HepG2 (cell line): ENCODE results near the gene LGALS3. TPM values are rescaled to one million over a fixed set of nuclear protein-coding genes. Genes with fewer than 3 reads are reported as not detected.
A peak's percentile ranks its signal among the peaks of the same experiment; 100 is the strongest.

ENCODE experiments used
- CHD2 ChIP-seq: IDR thresholded peaks from 2 replicates; pipeline ENCODE4 v1.6.1; 2011; ENCODE audit warnings: low read depth, low read length, improper control_type of control experiment
- ESRRA ChIP-seq: sonication (generic); formaldehyde crosslinking; IDR thresholded peaks from 2 replicates; pipeline ENCODE4 v1.5.1; 2020; ENCODE audit warnings: mild to moderate bottlenecking, low read depth, missing genetic modification reagents
- FOXM1 ChIP-seq: sonication (generic); formaldehyde crosslinking; IDR thresholded peaks from 2 replicates; pipeline ENCODE4 v1.5.0; 2020; ENCODE audit warnings: missing genetic modification reagents
- KLF11 ChIP-seq: IDR thresholded peaks from 2 replicates; pipeline ENCODE4 v1.6.1; 2016; ENCODE audit warnings: missing compliant biosample characterization
- KLF9 ChIP-seq: IDR thresholded peaks from 2 replicates; pipeline ENCODE4 v1.6.1; 2016; ENCODE audit warnings: low read depth
- NFKBIZ ChIP-seq: IDR thresholded peaks from 2 replicates; pipeline ENCODE4 v1.6.1; 2018; ENCODE audit warnings: missing genetic modification reagents, missing compliant biosample characterization
- NPAS2 ChIP-seq: sonication (generic); formaldehyde crosslinking; IDR thresholded peaks from 2 replicates; pipeline ENCODE4 v1.8.0; 2022; ENCODE audit warnings: mild to moderate bottlenecking, missing genetic modification reagents, borderline replicate concordance
- PHB2 ChIP-seq: fragments of 450-650 bp; IDR thresholded peaks from 2 replicates; pipeline ENCODE4 v1.6.1; 2018; ENCODE audit not compliant: partially characterized antibody
- RARG ChIP-seq: sonication (generic); formaldehyde crosslinking; IDR thresholded peaks from 2 replicates; pipeline ENCODE4 v1.4.0; 2020; ENCODE audit warnings: low read depth, mild to moderate bottlenecking, missing genetic modification reagents
- RFX5 ChIP-seq: IDR thresholded peaks from 2 replicates; pipeline ENCODE4 v1.6.1; 2011; ENCODE audit warnings: low read depth, low read length, improper control_type of control experiment
- SIN3A ChIP-seq: IDR thresholded peaks from 2 replicates; pipeline ENCODE4 v1.6.1; 2011; ENCODE audit warnings: low read depth, mild to moderate bottlenecking, control low read depth, low read length, borderline replicate concordance
- SSRP1 ChIP-seq: IDR thresholded peaks from 2 replicates; pipeline ENCODE4 v1.6.1; 2016; ENCODE audit warnings: control low read depth
- ZC3H4 ChIP-seq: sonication (generic); formaldehyde crosslinking; IDR thresholded peaks from 2 replicates; pipeline ENCODE4 v1.4.0; 2020; ENCODE audit warnings: missing genetic modification reagents, borderline replicate concordance
- ZKSCAN8 ChIP-seq: IDR thresholded peaks from 2 replicates; pipeline ENCODE4 v1.6.1; 2016; ENCODE audit warnings: borderline replicate concordance, missing genetic modification reagents, missing compliant biosample characterization
- ZNF383 ChIP-seq: sonication (generic); formaldehyde crosslinking; IDR thresholded peaks from 2 replicates; pipeline ENCODE4 v1.4.0; 2020; ENCODE audit warnings: missing genetic modification reagents, mild to moderate bottlenecking, borderline replicate concordance
- ZNF432 ChIP-seq: sonication (generic); formaldehyde crosslinking; IDR thresholded peaks from 2 replicates; pipeline ENCODE4 v1.5.0; 2020; ENCODE audit warnings: missing genetic modification reagents, mild to moderate bottlenecking, borderline replicate concordance
- ZNF577 ChIP-seq: sonication (generic); formaldehyde crosslinking; IDR thresholded peaks from 2 replicates; pipeline ENCODE4 v1.4.0; 2020; ENCODE audit warnings: mild to moderate bottlenecking, low read depth, missing genetic modification reagents, borderline replicate concordance
- ZNF670 ChIP-seq: sonication (generic); formaldehyde crosslinking; IDR thresholded peaks from 2 replicates; pipeline ENCODE4 v1.8.0; 2022; ENCODE audit warnings: mild to moderate bottlenecking, missing genetic modification reagents, borderline replicate concordance
- ZNF672 ChIP-seq: sonication (generic); formaldehyde crosslinking; IDR thresholded peaks from 2 replicates; pipeline ENCODE4 v1.8.1; 2022; ENCODE audit warnings: missing genetic modification reagents
- ZNF704 ChIP-seq: sonication (generic); formaldehyde crosslinking; IDR thresholded peaks from 2 replicates; pipeline ENCODE4 v1.8.1; 2023; ENCODE audit warnings: mild to moderate bottlenecking, inconsistent platforms, moderate library complexity, missing genetic modification reagents, borderline replicate concordance
- ZUFSP ChIP-seq: sonication (generic); formaldehyde crosslinking; IDR thresholded peaks from 2 replicates; pipeline ENCODE4 v1.9.0; 2021; ENCODE audit warnings: missing genetic modification reagents, mild to moderate bottlenecking, borderline replicate concordance
- polyA plus RNA-seq, 8 experiments: library from polyadenylated mRNA; depleted of rRNA in 3 of 8; stranded (reverse) in 7 of 8; unstranded in 1 of 8; fragments of >200 nt; fragmentation: Illumina TruSeq in 4 of 8; extraction: Trizol in 4 of 8; gene quantifications; 2 replicates each; pipeline versions ENCODE4 v1.2.1 to v1.2.3, GENCODE V29; 2011 to 2016; ENCODE audit warnings: low read depth in 4 of 8, missing spikeins in 1 of 8, mixed read lengths in 1 of 8; ENCODE audit not compliant: insufficient read depth in 1 of 8
- total RNA-seq, 5 experiments: library from RNA; depleted of rRNA; stranded (reverse); fragments of >200 nt; fragmentation: Illumina TruSeq; extraction: Trizol; gene quantifications; 2 replicates each; pipeline ENCODE4 v1.2.3, GENCODE V29; 2016; ENCODE audit warnings: low read depth in 1 of 5
- TF ChIP-seq, protein P1 (sequence below): sonication (generic); formaldehyde crosslinking; IDR thresholded peaks from 2 replicates; pipeline ENCODE4 v1.5.1; 2020; ENCODE audit warnings: missing genetic modification reagents, mild to moderate bottlenecking, borderline replicate concordance
- TF ChIP-seq, protein P2 (sequence below): sonication (generic); formaldehyde crosslinking; IDR thresholded peaks from 2 replicates; pipeline ENCODE4 v1.8.0; 2022; ENCODE audit warnings: missing genetic modification reagents, mild to moderate bottlenecking, moderate library complexity, borderline replicate concordance
- TF ChIP-seq, protein P3 (sequence below): IDR thresholded peaks from 2 replicates; pipeline ENCODE4 v1.6.1; 2018; ENCODE audit warnings: missing genetic modification reagents, mild to moderate bottlenecking, missing compliant biosample characterization

LGALS3 gene
- total and polyA plus RNA-seq, 2 of the 13 experiments (the other 11 are each of a cell fraction or from before 2014, with no cell fraction given), result 5.0 to 97.4 TPM

- no peak for TF ChIP-seq ZUFSP (CRISPR knock-in tag)
- TF ChIP-seq ZNF383 (CRISPR knock-in tag), result no peak
- TF ChIP-seq ZNF432 (CRISPR knock-in tag), result no peak
- 0 out of 2 replicates have a peak, but pooled peaks have one; percentile 58 for TF ChIP-seq FOXM1 (CRISPR knock-in tag)
- no peak for TF ChIP-seq KLF9 (CRISPR knock-in tag)
- TF ChIP-seq SIN3A, result no peak
- no peak for TF ChIP-seq KLF11 (CRISPR knock-in tag)
- no peak for TF ChIP-seq CHD2
- peak; percentile 15; the same call in 1 of the 2 replicates for TF ChIP-seq ZNF670
- no peak for TF ChIP-seq ZNF704 (CRISPR knock-in tag)
- TF ChIP-seq RFX5, result no peak
- 0 out of 2 replicates have a peak, but pooled peaks have one; percentile 36 for TF ChIP-seq ZKSCAN8 (CRISPR knock-in tag)
- no peak for TF ChIP-seq PHB2
- TF ChIP-seq NFKBIZ (CRISPR knock-in tag), result no peak
- TF ChIP-seq, protein P1, sequence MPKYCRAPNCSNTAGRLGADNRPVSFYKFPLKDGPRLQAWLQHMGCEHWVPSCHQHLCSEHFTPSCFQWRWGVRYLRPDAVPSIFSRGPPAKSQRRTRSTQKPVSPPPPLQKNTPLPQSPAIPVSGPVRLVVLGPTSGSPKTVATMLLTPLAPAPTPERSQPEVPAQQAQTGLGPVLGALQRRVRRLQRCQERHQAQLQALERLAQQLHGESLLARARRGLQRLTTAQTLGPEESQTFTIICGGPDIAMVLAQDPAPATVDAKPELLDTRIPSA, result no peak
- TF ChIP-seq, protein P2, sequence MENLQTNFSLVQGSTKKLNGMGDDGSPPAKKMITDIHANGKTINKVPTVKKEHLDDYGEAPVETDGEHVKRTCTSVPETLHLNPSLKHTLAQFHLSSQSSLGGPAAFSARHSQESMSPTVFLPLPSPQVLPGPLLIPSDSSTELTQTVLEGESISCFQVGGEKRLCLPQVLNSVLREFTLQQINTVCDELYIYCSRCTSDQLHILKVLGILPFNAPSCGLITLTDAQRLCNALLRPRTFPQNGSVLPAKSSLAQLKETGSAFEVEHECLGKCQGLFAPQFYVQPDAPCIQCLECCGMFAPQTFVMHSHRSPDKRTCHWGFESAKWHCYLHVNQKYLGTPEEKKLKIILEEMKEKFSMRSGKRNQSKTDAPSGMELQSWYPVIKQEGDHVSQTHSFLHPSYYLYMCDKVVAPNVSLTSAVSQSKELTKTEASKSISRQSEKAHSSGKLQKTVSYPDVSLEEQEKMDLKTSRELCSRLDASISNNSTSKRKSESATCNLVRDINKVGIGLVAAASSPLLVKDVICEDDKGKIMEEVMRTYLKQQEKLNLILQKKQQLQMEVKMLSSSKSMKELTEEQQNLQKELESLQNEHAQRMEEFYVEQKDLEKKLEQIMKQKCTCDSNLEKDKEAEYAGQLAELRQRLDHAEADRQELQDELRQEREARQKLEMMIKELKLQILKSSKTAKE, result peak; percentile 64; the same call in 1 of the 2 replicates
- no peak for TF ChIP-seq ZNF577
- no peak for TF ChIP-seq ZC3H4 (CRISPR knock-in tag)
- no peak for TF ChIP-seq NPAS2 (CRISPR knock-in tag)
- TF ChIP-seq, protein P3, sequence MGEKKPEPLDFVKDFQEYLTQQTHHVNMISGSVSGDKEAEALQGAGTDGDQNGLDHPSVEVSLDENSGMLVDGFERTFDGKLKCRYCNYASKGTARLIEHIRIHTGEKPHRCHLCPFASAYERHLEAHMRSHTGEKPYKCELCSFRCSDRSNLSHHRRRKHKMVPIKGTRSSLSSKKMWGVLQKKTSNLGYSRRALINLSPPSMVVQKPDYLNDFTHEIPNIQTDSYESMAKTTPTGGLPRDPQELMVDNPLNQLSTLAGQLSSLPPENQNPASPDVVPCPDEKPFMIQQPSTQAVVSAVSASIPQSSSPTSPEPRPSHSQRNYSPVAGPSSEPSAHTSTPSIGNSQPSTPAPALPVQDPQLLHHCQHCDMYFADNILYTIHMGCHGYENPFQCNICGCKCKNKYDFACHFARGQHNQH (CRISPR knock-in tag), result peak; percentile 94
- no peak for TF ChIP-seq RARG (CRISPR knock-in tag)
- TF ChIP-seq SSRP1 (CRISPR knock-in tag), result no peak
- no peak for TF ChIP-seq ZNF672 (CRISPR knock-in tag)
- TF ChIP-seq ESRRA, result 0 out of 2 replicates have a peak, but pooled peaks have one; percentile 56
These were observed 25.9 kb upstream of the LGALS3 start (continued) for GRCh38 chr14:55103005-55103640.
